ENCODE results near the gene SRA1.

GRCh38 chr5:140553657-140554056 lies 3.6 kb downstream of the SRA1 start:
- TF ChIP-seq, protein P1, sequence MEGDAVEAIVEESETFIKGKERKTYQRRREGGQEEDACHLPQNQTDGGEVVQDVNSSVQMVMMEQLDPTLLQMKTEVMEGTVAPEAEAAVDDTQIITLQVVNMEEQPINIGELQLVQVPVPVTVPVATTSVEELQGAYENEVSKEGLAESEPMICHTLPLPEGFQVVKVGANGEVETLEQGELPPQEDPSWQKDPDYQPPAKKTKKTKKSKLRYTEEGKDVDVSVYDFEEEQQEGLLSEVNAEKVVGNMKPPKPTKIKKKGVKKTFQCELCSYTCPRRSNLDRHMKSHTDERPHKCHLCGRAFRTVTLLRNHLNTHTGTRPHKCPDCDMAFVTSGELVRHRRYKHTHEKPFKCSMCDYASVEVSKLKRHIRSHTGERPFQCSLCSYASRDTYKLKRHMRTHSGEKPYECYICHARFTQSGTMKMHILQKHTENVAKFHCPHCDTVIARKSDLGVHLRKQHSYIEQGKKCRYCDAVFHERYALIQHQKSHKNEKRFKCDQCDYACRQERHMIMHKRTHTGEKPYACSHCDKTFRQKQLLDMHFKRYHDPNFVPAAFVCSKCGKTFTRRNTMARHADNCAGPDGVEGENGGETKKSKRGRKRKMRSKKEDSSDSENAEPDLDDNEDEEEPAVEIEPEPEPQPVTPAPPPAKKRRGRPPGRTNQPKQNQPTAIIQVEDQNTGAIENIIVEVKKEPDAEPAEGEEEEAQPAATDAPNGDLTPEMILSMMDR (IDR thresholded peaks at IDR 0.05; ENCODE audit: insufficient read depth, low read length), result no peak
- TF ChIP-seq, protein P2, sequence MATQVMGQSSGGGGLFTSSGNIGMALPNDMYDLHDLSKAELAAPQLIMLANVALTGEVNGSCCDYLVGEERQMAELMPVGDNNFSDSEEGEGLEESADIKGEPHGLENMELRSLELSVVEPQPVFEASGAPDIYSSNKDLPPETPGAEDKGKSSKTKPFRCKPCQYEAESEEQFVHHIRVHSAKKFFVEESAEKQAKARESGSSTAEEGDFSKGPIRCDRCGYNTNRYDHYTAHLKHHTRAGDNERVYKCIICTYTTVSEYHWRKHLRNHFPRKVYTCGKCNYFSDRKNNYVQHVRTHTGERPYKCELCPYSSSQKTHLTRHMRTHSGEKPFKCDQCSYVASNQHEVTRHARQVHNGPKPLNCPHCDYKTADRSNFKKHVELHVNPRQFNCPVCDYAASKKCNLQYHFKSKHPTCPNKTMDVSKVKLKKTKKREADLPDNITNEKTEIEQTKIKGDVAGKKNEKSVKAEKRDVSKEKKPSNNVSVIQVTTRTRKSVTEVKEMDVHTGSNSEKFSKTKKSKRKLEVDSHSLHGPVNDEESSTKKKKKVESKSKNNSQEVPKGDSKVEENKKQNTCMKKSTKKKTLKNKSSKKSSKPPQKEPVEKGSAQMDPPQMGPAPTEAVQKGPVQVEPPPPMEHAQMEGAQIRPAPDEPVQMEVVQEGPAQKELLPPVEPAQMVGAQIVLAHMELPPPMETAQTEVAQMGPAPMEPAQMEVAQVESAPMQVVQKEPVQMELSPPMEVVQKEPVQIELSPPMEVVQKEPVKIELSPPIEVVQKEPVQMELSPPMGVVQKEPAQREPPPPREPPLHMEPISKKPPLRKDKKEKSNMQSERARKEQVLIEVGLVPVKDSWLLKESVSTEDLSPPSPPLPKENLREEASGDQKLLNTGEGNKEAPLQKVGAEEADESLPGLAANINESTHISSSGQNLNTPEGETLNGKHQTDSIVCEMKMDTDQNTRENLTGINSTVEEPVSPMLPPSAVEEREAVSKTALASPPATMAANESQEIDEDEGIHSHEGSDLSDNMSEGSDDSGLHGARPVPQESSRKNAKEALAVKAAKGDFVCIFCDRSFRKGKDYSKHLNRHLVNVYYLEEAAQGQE (IDR thresholded peaks at IDR 0.05; ENCODE audit: insufficient replicate concordance, low read depth), result no peak
- peak; percentile 12; the same call in 1 of the 2 replicates for TF ChIP-seq POLR2AphosphoS5 (IDR thresholded peaks at IDR 0.05; ENCODE audit: low read depth)
- TF ChIP-seq GABPA (IDR thresholded peaks at IDR 0.05; ENCODE audit: low read depth), result no peak

Measured in HL-60 (cell line).